ENCODE measurements around the gene LEFTY2. TPM values are rescaled to one million over a fixed set of nuclear protein-coding genes. Genes with fewer than 3 reads are reported as not detected.
"Not testable (repeated sequence)": the region's sequence is repeated elsewhere in the genome, so short reads cannot be mapped to it uniquely, and the experiment has no call there.

LEFTY2 gene
- total RNA-seq, 2 donors from 2014 or later = not detected

- Mint-ChIP-seq H3K27ac (no peak overlapping the region), H3K9me3 (no peaks in the 10 kb centered on the region), H3K4me3 (no peak overlapping the region), H3K4me1 (peaks cover 6% of the 10 kb centered on the region), H3K27me3 (no peaks in the 10 kb centered on the region), H3K36me3 (ENCODE audit: low read depth) (no peaks in the 10 kb centered on the region)
- ATAC-seq (replicated peaks) = no peak
Measured at GRCh38 chr1:225891229-225891972, 49.6 kb downstream of the LEFTY2 start.

GRCh38 chr1:225890346-225891228 lies 50.4 kb downstream of the LEFTY2 start:
- Mint-ChIP-seq H3K9me3 (no peaks in the 10 kb centered on the region), H3K4me1 (peaks cover 5% of the 10 kb centered on the region), H3K27me3 (no peaks in the 10 kb centered on the region), H3K4me3 (no peak overlapping the region), H3K36me3 (ENCODE audit: low read depth) (no peaks in the 10 kb centered on the region), H3K27ac (peak overlapping the region; percentile 28)
- ATAC-seq (replicated peaks) = no peak

GRCh38 chr1:225889743-225890142 lies 51.3 kb downstream of the LEFTY2 start:
- no peaks in the 10 kb centered on the region for H3K9me3 Mint-ChIP-seq
- H3K27me3 Mint-ChIP-seq = no peaks in the 10 kb centered on the region
- no peak overlapping the region for H3K4me3 Mint-ChIP-seq
- peak overlapping the region; percentile 28 for H3K27ac Mint-ChIP-seq
- peaks cover 5% of the 10 kb centered on the region for H3K4me1 Mint-ChIP-seq
- no peaks in the 10 kb centered on the region for H3K36me3 Mint-ChIP-seq (ENCODE audit: low read depth)
- ATAC-seq (replicated peaks) = no peak

GRCh38 chr1:225888898-225889601 lies 52.0 kb downstream of the LEFTY2 start, which contains the start of gene LEFTY1:
LEFTY1 (minus strand) TSS chr1:225889146; CDS start chr1:225889066, 80 bp downstream.
- Mint-ChIP-seq H3K9me3 (no peaks in the 10 kb centered on the region), H3K4me1 (peaks cover 5% of the 10 kb centered on the region), H3K4me3 (no peak within 1 kb of the TSS), H3K27ac (peak within 1 kb of the TSS; percentile 28), H3K36me3 (ENCODE audit: low read depth) (no peaks in the 10 kb centered on the region), H3K27me3 (no peaks in the 10 kb centered on the region)
- ATAC-seq (replicated peaks) = no peak

- Mint-ChIP-seq H3K4me3 (no peak overlapping the region), H3K36me3 (ENCODE audit: low read depth) (no peaks in the 10 kb centered on the region), H3K4me1 (peaks cover 10% of the 10 kb centered on the region), H3K27ac (no peak overlapping the region), H3K27me3 (no peaks in the 10 kb centered on the region), H3K9me3 (no peaks in the 10 kb centered on the region)
- ATAC-seq (replicated peaks) = no peak
Measured at GRCh38 chr1:225888289-225888897, 52.6 kb downstream of the LEFTY2 start.

- ATAC-seq (replicated peaks); H3K9me3 Mint-ChIP-seq: not testable (repeated sequence)
- H3K4me1 Mint-ChIP-seq = peaks cover 10% of the 10 kb centered on the region
Measured at GRCh38 chr1:225887554-225888288, 53.3 kb downstream of the LEFTY2 start.

GRCh38 chr1:225887030-225887314 lies 54.0 kb downstream of the LEFTY2 start:
- no peak overlapping the region for H3K27ac Mint-ChIP-seq
- no peaks in the 10 kb centered on the region for H3K9me3 Mint-ChIP-seq
- peaks cover 10% of the 10 kb centered on the region for H3K4me1 Mint-ChIP-seq
- no peak for ATAC-seq (replicated peaks)
- H3K27me3 Mint-ChIP-seq = no peaks in the 10 kb centered on the region
- no peaks in the 10 kb centered on the region for H3K36me3 Mint-ChIP-seq (ENCODE audit: low read depth)
- H3K4me3 Mint-ChIP-seq = no peak overlapping the region

More at GRCh38 chr1:225887554-225888288, 53.3 kb downstream of the LEFTY2 start:
- not testable (repeated sequence) for H3K4me3 Mint-ChIP-seq; H3K27ac Mint-ChIP-seq; H3K36me3 Mint-ChIP-seq (ENCODE audit: low read depth); H3K27me3 Mint-ChIP-seq

Other genes with a start within 250 kb of the LEFTY2 start
- gene SRP9, start 163.4 kb downstream of the LEFTY2 start, total RNA-seq = 100 to 1,000 TPM; 209 to 281 TPM
- 1 to 10 TPM; 1.5 to 1.7 TPM for gene EPHX1, start 131.1 kb downstream of the LEFTY2 start, total RNA-seq
- 100 to 1,000 TPM in 1 of 2 donors, 10 to 100 TPM in 1; 74.9 to 242 TPM for gene TMEM63A, start 58.8 kb downstream of the LEFTY2 start, total RNA-seq
- gene LEFTY1, start 52.1 kb downstream of the LEFTY2 start, total RNA-seq = not detected
- 100 to 1,000 TPM in 1 of 2 donors, 10 to 100 TPM in 1; 63.2 to 105 TPM for gene PYCR2, start 17.0 kb downstream of the LEFTY2 start, total RNA-seq
- 10 to 100 TPM; 16.1 to 18.0 TPM for gene SDE2, start 58.1 kb upstream of the LEFTY2 start, total RNA-seq
- 100 to 1,000 TPM; 222 to 316 TPM for gene H3-3A, start 121.5 kb upstream of the LEFTY2 start, total RNA-seq
- 10 to 100 TPM; 20.3 to 23.9 TPM for gene ACBD3, start 245.5 kb upstream of the LEFTY2 start, total RNA-seq

Measured in activated T-helper 17 cell treated with anti-CD3 and anti-CD28 coated beads, Interleukin-2, amount 50 U/mL, for 72 hours (primary cell).